HG03439 (cell line): Measurements from ENCODE around the gene NDUFA13.
A peak's percentile ranks its signal among the peaks of the same experiment; 100 is the strongest.
"Not testable (repeated sequence)": the region's sequence is repeated elsewhere in the genome, so short reads cannot be mapped to it uniquely, and the experiment has no call there.

Source experiments
- ATAC-seq: cut with Tn5 transposase; IDR thresholded peaks from one replicate; pipeline ENCODE4 v1.9.1; 2021; ENCODE audit warnings: mild to moderate bottlenecking, moderate library complexity; ENCODE audit not compliant: unreplicated experiment

Gene NDUFA13

DNA sequence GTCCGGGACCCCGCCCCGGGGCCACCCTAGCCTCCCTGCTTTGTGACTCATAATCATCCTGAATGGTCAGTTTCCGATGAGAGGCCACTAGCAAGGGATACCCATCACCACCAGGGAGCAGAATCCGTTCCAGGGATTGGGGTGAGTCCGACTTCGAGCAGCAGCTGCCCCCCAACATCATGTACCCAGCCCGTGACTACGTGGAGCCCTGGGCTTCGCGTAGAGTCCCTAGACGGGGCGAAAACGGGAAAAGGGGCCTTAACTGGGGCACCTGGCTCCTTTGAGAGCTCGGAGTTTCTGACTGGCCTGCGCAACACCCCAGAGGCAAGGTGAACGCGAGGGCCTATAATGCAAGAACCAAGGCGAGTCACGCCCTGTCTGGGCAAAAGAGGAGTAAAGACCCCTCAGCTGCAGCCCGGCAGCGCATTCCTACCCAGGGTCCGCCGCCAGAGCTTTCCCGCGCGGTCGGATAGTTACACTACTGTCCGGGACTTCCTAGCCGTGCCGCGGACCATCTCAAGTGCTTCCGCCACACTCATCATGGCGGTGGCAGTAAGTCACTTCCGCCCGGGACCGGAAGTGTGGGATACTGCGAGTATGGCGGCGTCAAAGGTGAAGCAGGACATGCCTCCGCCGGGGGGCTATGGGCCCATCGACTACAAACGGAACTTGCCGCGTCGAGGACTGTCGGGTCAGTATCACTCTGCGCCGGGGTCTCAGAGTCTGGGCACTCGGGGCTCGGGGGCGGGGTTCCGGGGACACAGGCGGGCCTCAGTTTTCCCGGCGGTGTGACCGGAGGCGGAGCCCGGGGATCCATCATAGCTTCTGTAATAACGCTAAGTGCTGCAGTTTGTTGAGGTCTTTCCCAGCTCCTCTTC lies at the start of gene NDUFA13:
Gene NDUFA13 (plus strand): TSS at position 584 of the 878 bp plus-strand sequence. CDS start 14 bp downstream, at position 598.
- ATAC-seq: peak; percentile 81

DNA sequence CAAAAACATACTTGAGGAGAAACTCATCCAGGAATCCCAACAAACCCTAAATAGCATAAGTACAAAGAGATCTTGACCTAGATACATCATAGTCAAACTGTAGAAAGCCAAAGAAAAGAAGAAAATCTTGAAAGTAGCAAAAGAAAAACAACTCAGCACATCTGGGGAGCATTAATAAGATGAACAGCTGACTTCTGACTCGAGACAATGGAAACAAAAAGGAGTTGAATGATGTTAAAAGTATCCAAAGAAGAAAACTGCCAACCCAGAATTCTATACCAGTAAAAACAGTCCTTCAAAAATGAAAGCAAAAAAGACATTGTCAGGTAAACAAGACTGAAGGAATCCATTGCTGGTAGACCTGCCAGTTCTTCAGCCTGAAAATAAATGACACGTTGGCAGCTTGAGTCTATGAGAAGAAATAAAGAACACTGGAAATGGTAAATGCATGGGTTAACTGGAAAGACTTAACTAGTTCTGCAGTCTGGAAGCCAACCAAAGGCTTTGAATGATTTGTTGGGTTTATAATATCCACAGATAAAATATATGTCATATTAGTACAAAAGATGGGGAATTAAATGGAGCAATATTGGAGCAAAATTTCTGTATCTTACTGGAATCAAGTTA lies 47.5 kb upstream of the NDUFA13 start:
- ATAC-seq: no peak

DNA sequence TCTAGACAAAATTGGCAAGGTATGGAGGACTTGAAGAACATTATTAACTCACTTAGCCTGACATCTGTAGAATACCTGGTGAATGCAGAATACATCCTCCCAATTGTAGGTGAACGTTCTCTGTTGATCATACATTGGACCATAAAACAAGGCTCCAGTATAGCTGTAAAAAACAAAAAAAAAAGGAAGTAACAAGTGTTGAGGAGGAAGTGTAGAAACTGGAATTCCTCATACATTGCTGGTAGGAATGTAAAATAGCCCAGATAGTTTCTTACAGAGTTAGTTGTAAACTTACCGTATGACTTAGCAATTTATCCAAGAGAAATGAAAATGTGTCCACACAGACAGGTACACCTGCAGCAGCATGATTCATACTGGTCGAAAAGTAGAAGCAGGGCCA lies 45.4 kb upstream of the NDUFA13 start:
- ATAC-seq: no peak

DNA sequence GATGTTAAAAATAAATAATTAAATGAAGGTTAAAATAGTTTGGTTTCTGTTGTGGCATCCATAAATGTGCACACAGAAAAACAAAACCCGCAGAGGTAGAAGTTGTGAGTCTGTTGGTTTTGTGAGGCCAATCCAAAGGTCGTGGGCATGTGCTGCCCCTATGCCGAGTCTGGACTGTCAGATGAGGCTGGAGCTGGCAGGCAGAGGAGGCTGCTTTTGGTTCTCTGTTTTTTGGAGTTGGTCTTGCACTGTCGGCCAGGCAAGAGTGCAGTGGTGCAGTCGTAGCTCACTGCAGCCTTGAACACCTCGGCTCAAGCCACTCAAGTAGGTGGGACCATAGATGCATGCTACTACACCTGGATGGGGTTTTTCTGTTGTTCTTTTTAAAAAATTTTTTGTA lies 44.3 kb upstream of the NDUFA13 start:
- ATAC-seq: no peak

DNA sequence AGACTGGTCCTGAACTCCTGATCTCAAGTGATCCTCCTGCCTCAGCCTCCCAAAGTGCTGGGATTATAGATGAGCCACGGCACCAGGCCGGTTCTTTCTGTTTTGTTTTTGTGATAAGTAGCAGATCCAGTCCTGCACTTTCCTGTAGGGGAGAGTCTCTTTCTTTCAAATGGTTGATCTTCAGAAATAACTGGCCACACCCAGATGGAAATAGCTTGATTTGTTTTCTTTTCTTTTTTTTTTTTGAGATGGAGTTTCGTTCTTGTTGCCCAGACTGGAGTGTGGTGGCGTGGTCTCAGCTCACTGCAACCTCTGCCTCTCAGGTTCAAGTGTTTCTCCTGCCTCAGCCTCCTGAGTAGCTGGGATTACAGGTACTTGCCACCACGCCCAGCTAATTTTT lies 43.9 kb upstream of the NDUFA13 start:
- ATAC-seq: not testable (repeated sequence)

DNA sequence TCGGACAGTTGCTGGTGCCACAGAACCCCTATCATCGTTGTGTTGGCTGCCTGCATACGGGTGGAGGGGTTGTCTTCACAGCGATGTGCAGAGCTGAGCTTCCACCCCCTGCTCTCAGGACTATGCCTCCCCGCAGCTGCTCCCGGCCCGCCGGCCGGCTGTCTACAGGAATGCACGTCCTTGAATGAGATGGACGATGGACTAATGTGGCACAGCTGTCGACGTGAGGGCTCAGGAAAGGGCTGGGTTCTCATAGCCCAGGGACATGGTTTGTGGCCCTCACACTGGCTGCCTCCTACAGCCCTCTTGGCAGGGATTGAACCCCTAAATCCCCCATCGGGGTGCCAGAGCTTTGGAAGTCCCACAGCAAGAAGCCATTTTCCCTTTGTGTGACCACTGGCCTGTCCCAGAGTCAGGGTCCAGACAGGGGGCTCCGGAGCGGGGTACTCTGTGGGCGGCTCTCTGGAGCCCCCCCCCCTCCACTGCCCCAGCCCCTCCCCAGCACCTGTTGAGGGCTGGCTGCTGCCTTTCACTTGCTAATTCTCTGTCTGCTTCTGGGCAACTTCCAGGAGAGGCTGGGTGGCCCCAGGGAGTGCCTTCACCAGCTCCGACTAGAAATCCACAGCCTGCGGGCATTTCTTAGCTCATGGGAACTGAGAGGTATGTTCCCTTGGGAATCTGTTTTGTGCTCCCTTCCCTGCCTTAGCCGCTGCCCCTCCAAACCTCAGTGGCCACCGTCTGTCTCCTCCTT lies 40.8 kb upstream of the NDUFA13 start:
- no peak for ATAC-seq

DNA sequence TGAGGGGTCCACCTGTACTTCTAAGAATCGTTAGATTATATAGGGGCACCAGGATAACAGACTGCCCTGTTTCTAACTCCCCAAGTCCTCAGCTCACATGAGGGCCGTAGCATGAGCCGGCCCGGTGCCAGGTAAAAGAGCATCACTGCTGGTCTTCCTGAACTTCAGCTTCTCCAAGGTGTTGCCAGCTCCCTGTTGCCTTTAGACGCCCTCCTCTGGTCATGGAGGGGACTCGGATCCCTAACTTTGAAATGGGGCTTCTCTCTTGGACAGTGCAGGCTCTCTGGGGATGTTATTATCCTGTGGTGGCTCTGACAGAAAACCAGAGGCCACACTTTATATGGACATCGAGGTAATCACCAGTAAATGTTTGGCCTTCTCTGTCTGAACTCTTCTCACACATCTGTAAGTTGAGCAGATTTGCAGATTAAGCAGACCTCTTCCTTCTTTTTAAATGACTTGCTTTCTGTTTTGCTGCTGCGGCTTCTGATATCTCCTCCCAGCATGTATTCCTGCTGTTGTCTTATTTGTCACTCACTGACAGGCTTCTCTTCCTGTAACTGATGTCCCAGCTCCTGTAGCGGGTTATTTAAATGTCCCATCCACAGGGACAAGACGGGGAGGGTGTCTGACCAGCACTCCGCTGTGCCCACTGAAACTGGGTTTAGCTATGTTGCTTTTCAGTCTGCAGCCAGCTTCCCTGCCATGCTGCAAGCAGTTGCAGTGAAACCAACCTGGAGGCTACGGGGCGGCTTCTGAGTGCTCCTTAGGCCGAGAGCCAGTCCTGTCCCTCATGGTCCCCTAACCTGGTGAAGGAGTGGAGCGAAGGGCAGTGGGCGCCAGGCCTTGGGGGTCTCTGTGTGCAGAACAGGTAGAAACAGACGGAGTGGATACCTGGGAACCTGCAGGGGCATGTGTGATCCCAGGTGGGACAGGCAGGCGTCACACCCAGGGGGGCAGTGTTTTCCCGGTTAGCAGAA lies 39.9 kb upstream of the NDUFA13 start:
- no peak for ATAC-seq

DNA sequence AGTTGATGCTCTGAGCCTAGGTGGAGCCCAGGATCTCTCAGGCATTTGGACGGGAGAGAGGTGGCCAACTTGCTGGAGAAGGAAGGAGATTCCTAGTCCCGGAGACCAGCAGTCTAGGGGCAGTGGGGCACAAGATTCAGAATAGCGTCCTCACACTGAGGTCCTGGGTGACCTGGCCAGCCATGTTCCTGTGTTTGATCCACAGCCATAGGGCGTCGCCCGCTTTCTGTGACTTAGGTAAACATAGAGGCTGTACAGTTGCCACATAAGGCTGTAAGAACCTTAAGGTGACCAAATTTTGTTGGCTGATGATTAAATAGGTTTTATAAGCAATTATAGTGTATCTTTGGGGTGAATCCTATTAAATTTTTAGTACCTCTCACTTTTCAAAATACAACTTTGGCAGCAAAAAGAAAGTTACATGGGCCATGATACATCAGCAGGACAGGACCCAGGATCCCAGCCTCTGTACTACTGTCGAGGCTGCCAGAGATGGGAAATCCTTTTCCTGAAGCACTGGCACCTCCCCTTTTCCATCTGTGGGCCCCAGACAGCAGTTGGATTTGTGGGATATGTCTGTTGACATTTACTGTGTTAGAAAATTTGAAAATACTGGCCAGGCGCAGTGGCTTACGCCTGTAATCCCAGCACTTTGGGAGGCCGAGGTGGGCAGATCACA lies 38.2 kb upstream of the NDUFA13 start:
- ATAC-seq: no peak

DNA sequence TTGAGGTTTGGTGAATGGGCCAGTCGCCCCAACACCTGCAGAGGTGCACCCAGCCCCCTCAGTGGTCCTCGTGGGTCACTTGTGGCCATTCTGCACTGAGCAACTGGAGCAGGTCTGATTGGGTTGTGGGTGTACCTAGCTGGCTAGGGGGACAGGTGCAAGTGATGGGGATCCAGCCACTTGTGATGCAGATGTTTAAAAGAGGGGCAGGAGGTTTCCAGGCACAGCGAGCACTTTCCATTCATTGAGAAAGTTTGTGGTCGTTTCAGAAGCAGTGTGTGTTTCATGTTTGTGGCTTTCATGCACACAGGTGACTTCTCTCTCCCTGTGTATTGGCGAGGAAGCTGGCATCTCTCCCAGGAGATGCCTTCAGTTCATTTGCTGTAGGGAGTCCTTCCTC lies 35.3 kb upstream of the NDUFA13 start:
- ATAC-seq: no peak

DNA sequence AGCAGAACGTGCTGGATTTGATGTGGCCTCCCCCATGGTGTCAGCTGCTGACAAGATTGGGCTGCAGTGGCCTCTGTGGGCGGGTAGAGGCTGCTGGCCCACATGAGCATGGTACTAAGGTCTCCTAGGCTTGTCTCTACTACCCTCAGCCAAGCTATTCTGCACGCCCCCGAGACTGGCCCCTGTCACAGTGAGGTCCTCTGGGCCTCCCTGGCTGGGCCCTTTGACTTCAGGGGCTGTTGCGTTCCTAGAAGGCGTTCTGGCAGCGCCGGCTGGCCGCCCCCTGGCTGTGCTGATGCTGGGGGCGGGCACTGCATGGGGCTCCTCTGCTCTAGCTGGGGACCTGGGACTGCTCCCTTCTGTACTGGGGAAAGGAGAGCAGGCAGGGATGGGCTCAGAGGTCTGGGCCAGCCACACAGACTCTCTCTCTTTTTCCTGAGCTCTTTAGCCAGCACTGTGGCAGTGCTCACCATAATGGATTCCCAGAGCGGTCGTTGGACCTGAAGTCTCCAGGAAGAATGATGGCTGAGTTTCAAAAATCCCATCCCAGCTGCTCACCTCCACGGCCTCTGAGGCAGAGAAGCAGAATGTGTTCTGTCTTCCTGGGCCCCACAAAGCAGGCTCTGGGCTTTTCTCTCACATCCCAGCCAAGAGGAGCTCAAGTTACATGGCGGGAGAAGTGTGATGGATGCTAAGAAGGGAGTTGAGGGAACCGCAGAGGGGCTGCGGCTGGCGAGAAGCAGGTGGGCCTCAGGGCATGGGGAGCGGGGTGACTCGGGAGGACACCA lies 33.0 kb upstream of the NDUFA13 start:
- no peak for ATAC-seq

DNA sequence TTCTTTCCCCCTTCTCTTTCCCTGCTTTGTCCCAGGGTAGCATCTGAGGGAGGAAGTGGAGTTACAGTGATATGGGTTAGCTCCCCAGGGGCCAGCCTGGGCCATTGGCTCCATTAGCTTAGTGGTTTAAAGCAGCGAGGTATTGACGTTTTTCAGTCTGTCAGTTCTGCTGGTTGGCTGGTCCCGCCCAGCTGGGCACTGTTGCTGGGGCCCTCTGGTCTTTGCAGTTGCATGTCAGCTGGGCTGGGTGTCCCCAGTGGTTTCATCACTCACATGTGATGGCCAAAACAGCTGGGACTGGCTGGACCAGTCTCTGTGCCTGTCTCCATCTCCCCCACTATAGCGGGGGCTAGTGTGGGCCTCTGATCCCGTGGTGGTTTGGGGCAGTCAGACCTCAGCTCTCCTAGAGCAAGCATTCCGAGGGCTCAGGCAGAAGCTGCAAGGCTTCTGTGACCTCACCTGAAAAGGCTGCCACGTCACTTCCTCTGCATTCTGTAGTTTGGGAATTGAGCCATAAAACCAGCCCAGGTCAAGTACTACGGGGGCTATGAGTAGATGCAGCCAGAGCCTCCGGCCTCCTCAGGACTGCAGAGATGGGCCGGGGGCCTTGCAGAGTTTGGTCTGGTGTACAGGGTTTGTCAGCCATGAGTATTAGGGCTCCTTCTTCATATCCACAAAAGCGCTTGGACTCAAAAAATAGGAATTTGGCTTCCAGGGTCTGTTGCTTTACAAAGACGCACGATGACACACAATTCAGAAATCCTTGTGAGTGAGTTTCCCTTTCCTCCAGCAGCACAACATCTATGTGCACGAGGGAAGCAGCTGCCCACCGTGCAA lies 30.6 kb upstream of the NDUFA13 start:
- no peak for ATAC-seq

DNA sequence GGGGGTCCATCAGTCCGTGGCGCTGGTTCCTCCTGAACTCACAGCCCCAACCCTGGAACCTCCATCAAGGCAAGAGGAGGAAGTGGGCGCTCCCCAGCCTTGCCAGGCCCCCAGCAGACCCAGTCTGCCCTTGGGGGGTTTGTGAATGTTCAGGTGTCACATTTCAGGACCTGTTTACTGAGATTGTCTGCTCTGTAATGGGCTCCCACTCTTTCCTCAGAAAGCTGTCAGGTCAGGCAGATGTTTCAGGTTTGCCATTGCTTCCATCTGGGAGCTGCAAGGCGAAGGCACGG lies 30.1 kb upstream of the NDUFA13 start:
- ATAC-seq: no peak

DNA sequence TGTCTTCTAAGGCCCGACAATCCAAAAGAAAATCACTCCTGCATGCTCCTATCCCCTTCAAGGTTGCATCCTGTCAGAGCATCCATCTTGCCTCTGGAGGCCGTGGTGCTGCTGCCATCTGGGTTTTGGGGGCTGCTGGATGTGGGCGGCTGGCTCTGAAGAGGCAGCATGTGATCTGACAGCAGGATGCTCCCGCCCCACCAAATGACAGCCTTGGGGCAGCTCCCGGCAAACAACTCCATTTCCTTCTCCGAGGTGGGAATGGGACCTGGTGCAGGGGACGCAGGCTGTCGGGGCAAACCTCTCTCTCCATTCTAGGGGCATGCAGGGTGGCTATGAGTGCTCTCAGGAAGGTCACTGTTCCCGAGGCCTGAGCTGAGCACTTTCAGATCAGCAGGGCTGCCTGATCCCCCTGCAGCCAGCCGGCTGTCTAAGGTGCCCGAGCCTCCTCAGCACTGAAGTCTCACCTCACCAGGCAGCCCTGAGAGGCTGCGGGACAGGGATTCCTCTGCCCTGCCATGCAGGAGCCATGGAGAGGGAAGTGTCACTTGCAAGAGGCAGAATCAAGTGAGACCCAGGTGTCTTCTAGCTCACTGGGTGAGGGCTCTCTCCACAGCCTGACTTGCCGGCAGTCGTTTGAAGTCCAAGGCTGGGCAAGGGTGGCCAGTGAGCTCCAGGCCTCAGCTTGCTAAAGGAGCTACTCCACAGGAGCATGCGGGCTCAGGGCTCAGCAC lies 29.5 kb upstream of the NDUFA13 start:
- ATAC-seq: no peak

DNA sequence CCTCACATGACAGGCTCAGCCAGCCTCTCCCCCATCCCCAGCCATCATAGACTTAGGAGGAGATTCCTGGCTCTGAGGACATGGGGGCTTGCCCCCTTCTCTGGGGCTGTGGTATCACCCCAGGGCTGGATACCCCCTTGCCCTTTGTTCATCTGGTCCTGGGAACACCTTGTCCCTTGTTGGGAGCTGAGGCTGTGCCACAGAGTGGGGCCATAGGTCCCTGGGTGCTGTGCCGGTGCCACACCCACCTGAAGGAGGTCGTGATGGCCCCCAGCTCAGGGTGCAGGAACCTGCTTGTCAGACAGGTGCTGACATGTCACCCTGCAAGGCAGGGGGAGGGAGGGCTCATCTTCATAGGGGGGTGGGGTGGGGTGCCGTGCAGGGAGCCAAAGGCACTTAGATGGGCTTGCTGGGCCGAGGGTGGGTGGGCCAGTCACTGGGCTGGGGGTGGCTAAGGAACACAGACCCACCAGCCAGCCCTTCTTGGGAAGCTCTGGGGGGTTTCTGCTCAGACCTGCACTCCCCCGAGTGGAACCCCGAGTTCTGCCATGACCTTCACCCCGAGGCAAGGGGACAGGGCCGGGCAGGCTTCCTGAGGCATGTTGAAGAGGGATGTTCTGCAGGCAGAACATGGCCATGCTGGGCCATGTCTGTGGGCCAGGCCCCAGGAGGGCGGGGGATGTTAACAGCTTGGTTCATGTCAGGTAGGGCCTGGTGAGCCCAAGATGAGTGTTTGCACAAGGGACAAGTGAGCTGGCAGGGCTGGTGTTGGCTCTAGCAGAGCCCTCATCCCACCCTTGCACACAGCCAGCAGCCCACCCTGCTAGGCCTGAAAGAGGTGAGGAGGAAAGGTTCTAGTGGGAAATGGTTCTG lies 28.7 kb upstream of the NDUFA13 start:
- no peak for ATAC-seq

DNA sequence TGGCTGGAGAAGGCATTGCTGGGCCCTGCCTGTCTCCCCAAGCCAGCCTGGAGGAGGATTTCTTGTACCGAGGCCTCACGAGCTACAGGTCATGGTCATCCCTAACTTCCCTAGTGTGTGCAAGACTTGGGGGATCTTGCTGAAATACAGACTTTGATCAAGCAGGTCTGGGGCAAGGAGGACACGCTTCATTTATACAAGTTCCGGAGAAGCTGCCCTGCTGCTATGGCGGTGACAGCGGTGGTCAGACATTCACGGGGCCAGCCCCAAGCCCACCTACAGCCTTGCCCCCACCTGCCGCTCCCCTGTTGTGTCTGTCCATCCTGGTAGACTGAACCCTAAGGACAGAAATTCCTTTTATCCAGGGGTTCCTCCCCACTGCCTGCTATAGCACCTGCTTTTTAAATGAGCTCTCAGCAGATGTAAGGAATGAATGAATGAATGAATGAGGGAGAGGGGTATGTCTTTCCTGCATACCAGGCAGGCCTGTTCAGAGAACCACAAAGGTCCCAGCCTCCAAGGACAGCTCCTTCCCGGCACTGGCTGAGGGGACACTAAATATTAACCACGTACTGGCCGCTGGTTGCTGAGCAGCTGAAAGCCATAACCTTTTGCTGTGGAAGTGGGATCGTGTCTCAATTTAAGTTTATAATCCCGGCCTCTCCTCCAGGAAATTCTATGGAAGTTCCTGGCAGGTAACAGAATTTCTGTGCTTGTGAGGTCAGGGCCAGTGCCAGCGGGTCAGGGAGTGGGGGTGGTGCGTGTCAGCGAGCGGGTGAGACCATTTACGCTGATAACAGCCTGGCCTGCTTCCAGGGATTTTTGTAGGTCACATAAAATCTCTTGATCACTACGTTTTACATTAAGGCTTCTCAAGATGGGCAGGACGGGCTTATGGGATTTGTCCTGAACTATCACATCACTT lies 27.8 kb upstream of the NDUFA13 start:
- no peak for ATAC-seq
